Caco-2 (cell line): ENCODE data around the gene ERICH6. TPM values are rescaled to one million over a fixed set of nuclear protein-coding genes. Genes with fewer than 3 reads are reported as not detected.

Experiments used
- BruUV-seq: library from RNA; stranded (reverse); fragments of 400-500 nt; replicated peaks from 2 replicates; lab custom pipeline; 2021; lab: Mats Ljungman, UMichigan
- CTCF ChIA-PET: fragments of 300-600 bp; sonication (Branson Sonifier 250); formaldehyde crosslinking; loops from one replicate; lab custom pipeline; 2022; ENCODE audit warnings: antibody characterized with exemption; lab: Charles Lee
- POLR2A ChIA-PET: fragments of 300-600 bp; sonication (Branson Sonifier 250); formaldehyde crosslinking; loops from one replicate; lab custom pipeline; 2022; ENCODE audit warnings: antibody characterized with exemption; lab: Charles Lee
- DNase-seq, 2 experiments: peaks; one replicate each; pipeline versions ENCODE4 v3.0.0 to v3.0.0-alpha.2; 2020 to 2022
- H3K27me3 ChIP-seq: replicated peaks from 2 replicates; pipeline ENCODE4 v1.6.0; 2011; ENCODE audit warnings: low read length; ENCODE audit not compliant: control insufficient read depth, insufficient read depth
- H3K36me3 ChIP-seq: 2 replicates; pipeline ENCODE4 v1.5.1; 2011; ENCODE audit warnings: low read length; ENCODE audit not compliant: control insufficient read depth, insufficient read depth
- H3K4me1 ChIP-seq: fragments of 250-450 bp; sonication (Bioruptor Pico); 2 replicates; pipeline ENCODE4 v1.5.1; 2020; ENCODE audit warnings: mild to moderate bottlenecking
- H3K4me3 ChIP-seq: 2 replicates; pipeline ENCODE4 v1.5.1; 2011; ENCODE audit warnings: low read depth, mild to moderate bottlenecking, control low read depth, low read length
- H3K9me3 ChIP-seq: fragments of 250-450 bp; sonication (Bioruptor Pico); 2 replicates; pipeline ENCODE4 v1.5.1; 2020; ENCODE audit warnings: mild to moderate bottlenecking, moderate library complexity
- H3K27ac Mint-ChIP-seq: one replicate; pipeline ENCODE4 v1.8.0; 2022; ENCODE audit warnings: mixed read lengths; ENCODE audit not compliant: unreplicated experiment
- H3K27me3 Mint-ChIP-seq: one replicate; pipeline ENCODE4 v1.8.0; 2022; ENCODE audit warnings: mixed read lengths; ENCODE audit not compliant: insufficient read depth, unreplicated experiment
- H3K36me3 Mint-ChIP-seq: one replicate; pipeline ENCODE4 v1.8.0; 2022; ENCODE audit warnings: mild to moderate bottlenecking, mixed read lengths; ENCODE audit not compliant: insufficient read depth, unreplicated experiment
- H3K4me1 Mint-ChIP-seq: one replicate; pipeline ENCODE4 v1.8.0; 2022; ENCODE audit warnings: low read depth, mixed read lengths; ENCODE audit not compliant: unreplicated experiment
- H3K4me3 Mint-ChIP-seq: one replicate; pipeline ENCODE4 v1.8.0; 2022; ENCODE audit warnings: mild to moderate bottlenecking, moderate library complexity, mixed read lengths; ENCODE audit not compliant: unreplicated experiment
- H3K9me3 Mint-ChIP-seq: one replicate; pipeline ENCODE4 v1.8.0; 2022; ENCODE audit warnings: mixed read lengths; ENCODE audit not compliant: unreplicated experiment
- CTCF ChIP-seq, 2 experiments: fragments of 200-600 bp in 1 of 2; IDR thresholded peaks; 1 replicate in 1 of 2; 2 replicates in 1 of 2; pipeline versions ENCODE4 v1.5.1 to v1.8.0; 2011 to 2022; ENCODE audit warnings: antibody characterized with exemption in 1 of 2, control low read depth in 1 of 2, inconsistent platforms in 1 of 2, low read depth in 1 of 2, low read length in 1 of 2, mild to moderate bottlenecking in 1 of 2, moderate library complexity in 1 of 2; ENCODE audit not compliant: insufficient read depth in 1 of 2, severe bottlenecking in 1 of 2, unreplicated experiment in 1 of 2
- intact Hi-C: fragments of 100-400 bp; cut with micrococcal nuclease; formaldehyde crosslinking; loops from one replicate; pipeline ENCODE4 v1.10.0; 2022; ENCODE audit not compliant: unreplicated experiment
- total RNA-seq: library from RNA; stranded (reverse); gene quantifications from 2 replicates; pipeline ENCODE4 v1.2.3, GENCODE V29; 2022

The ERICH6 gene
- total RNA-seq, 1 experiment from 2014 or later = not detected

- Histone ChIP-seq H3K4me3 (no peak overlapping the region), H3K27me3 (no peaks in the 10 kb centered on the region), H3K9me3 (0 out of 2 replicates have a peak, but pooled peaks cover 3% of the 10 kb centered on the region), H3K4me1 (peaks cover 2% of the 10 kb centered on the region; the same call in 1 of the 2 replicates), H3K36me3 (no peaks in the 10 kb centered on the region)
- TF ChIP-seq CTCF (IDR thresholded peaks at IDR 0.05; ENCODE audit: insufficient read depth in 1 of 2, low read depth in 1 of 2, low read length in 1 of 2, severe bottlenecking in 1 of 2, unreplicated experiment in 1 of 2) = no peak
- ChIA-PET POLR2A (no interaction called here), CTCF (no interaction called here)
- Mint-ChIP-seq H3K4me1 (peaks cover 6% of the 10 kb centered on the region), H3K9me3 (peaks cover 10% of the 10 kb centered on the region), H3K27ac (no peak overlapping the region), H3K27me3 (no peaks in the 10 kb centered on the region), H3K36me3 (peaks cover 33% of the 10 kb centered on the region), H3K4me3 (no peak overlapping the region)
- BruUV-seq = no TSS peak
- DNase-seq = no peak
- intact Hi-C loops = no loop called here
Observed at GRCh38 chr3:150612494-150612893, 91.2 kb downstream of the ERICH6 start.

GRCh38 chr3:150611666-150612065, 92.1 kb downstream of the ERICH6 start:
- 0 out of 2 replicates have a peak, but pooled peaks cover 3% of the 10 kb centered on the region for H3K9me3 ChIP-seq
- no peaks in the 10 kb centered on the region for H3K27me3 ChIP-seq
- H3K4me3 ChIP-seq = no peak overlapping the region
- no peak for TF ChIP-seq CTCF (IDR thresholded peaks at IDR 0.05; ENCODE audit: insufficient read depth in 1 of 2, low read depth in 1 of 2, low read length in 1 of 2, severe bottlenecking in 1 of 2, unreplicated experiment in 1 of 2)
- Mint-ChIP-seq H3K4me1 (peaks cover 7% of the 10 kb centered on the region), H3K4me3 (no peak overlapping the region), H3K27ac (no peak overlapping the region), H3K9me3 (peaks cover 10% of the 10 kb centered on the region), H3K36me3 (peaks cover 37% of the 10 kb centered on the region), H3K27me3 (no peaks in the 10 kb centered on the region)
- ChIA-PET CTCF (no interaction called here), POLR2A (no interaction called here)
- intact Hi-C loops = no loop called here
- no peak for DNase-seq
- peaks cover 10% of the 10 kb centered on the region; the same call in 1 of the 2 replicates for H3K4me1 ChIP-seq
- no TSS peak for BruUV-seq
- no peaks in the 10 kb centered on the region for H3K36me3 ChIP-seq

- H3K27ac Mint-ChIP-seq = no peak overlapping the region
- TF ChIP-seq CTCF (IDR thresholded peaks at IDR 0.05; ENCODE audit: insufficient read depth in 1 of 2, low read depth in 1 of 2, low read length in 1 of 2, severe bottlenecking in 1 of 2, unreplicated experiment in 1 of 2) = no peak
- ChIA-PET CTCF (interaction anchor here (0.6 kb wide), 1 partner anchor 462 kb away, joined by 3 read pairs; no protein-coding TSS in a partner anchor), POLR2A (no interaction called here)
- H3K4me1 Mint-ChIP-seq = peaks cover 7% of the 10 kb centered on the region
- no peak for DNase-seq
- H3K36me3 ChIP-seq = no peaks in the 10 kb centered on the region
- 0 out of 2 replicates have a peak, but pooled peaks cover 3% of the 10 kb centered on the region for H3K9me3 ChIP-seq
- peaks cover 46% of the 10 kb centered on the region for H3K36me3 Mint-ChIP-seq
- peaks cover 10% of the 10 kb centered on the region for H3K9me3 Mint-ChIP-seq
- no peak overlapping the region for H3K4me3 Mint-ChIP-seq
- no TSS peak for BruUV-seq
- no peaks in the 10 kb centered on the region for H3K27me3 ChIP-seq
- no peaks in the 10 kb centered on the region for H3K27me3 Mint-ChIP-seq
- no peak overlapping the region for H3K4me3 ChIP-seq
- intact Hi-C loops = no loop called here
- peaks cover 10% of the 10 kb centered on the region; the same call in 1 of the 2 replicates for H3K4me1 ChIP-seq
Observed at GRCh38 chr3:150610785-150611184, 92.9 kb downstream of the ERICH6 start.
